NCI-H460 (cell line): ENCODE measurements around the gene RPRD1A. TPM values are rescaled to one million over a fixed set of nuclear protein-coding genes. Genes with fewer than 3 reads are reported as not detected.
"Not testable (repeated sequence)": the region's sequence is repeated elsewhere in the genome, so short reads cannot be mapped to it uniquely, and the experiment has no call there.

Experiments
- DNase-seq: peaks from one replicate; pipeline ENCODE4 v3.0.0-alpha.2; 2016; ENCODE audit warnings: low read depth; ENCODE audit errors: extremely low read depth
- total RNA-seq: library from RNA; depleted of rRNA; stranded (reverse); fragments of >200 nt; shearing (Covaris generic); gene quantifications from 2 replicates; pipeline ENCODE4 v1.2.3, GENCODE V29; 2014

The RPRD1A gene
- total RNA-seq, 1 experiment from 2014 or later, result 76.0 TPM

- no peak for DNase-seq
These were observed 11.6 kb upstream of the RPRD1A start for GRCh38 chr18:36078751-36079529.

GRCh38 chr18:36077764-36078163 is 10.4 kb upstream of the RPRD1A start:
- DNase-seq, result not testable (repeated sequence)

- peak; percentile 83 for DNase-seq
These were observed 8.7 kb upstream of the RPRD1A start for GRCh38 chr18:36075862-36076587.

- DNase-seq, result no peak
These were observed 7.1 kb upstream of the RPRD1A start for GRCh38 chr18:36074435-36074834.

GRCh38 chr18:36073676-36074075 is 6.3 kb upstream of the RPRD1A start:
- DNase-seq, result no peak

- DNase-seq, result not testable (repeated sequence)
These were observed 5.0 kb upstream of the RPRD1A start for GRCh38 chr18:36072406-36072805.

GRCh38 chr18:36066686-36067054 is 689 bp downstream of the RPRD1A start:
- no peak for DNase-seq

- DNase-seq, result no peak
These were observed 1.4 kb downstream of the RPRD1A start for GRCh38 chr18:36066001-36066400.

- DNase-seq, result not testable (repeated sequence)
These were observed 2.6 kb downstream of the RPRD1A start for GRCh38 chr18:36064809-36065079.

- no peak for DNase-seq
These were observed 3.1 kb downstream of the RPRD1A start for GRCh38 chr18:36064027-36064808.

- DNase-seq, result no peak
These were observed 8.7 kb downstream of the RPRD1A start for GRCh38 chr18:36058674-36059073.

- DNase-seq, result no peak
These were observed 15.6 kb downstream of the RPRD1A start for GRCh38 chr18:36051760-36052159.

GRCh38 chr18:36050479-36050878 is 16.9 kb downstream of the RPRD1A start:
- DNase-seq, result no peak

GRCh38 chr18:36047521-36047920 is 19.8 kb downstream of the RPRD1A start:
- DNase-seq, result no peak

GRCh38 chr18:36046898-36047297 is 20.5 kb downstream of the RPRD1A start:
- DNase-seq, result no peak

GRCh38 chr18:36045241-36045991 is 21.9 kb downstream of the RPRD1A start:
- DNase-seq, result no peak

GRCh38 chr18:36043153-36043552 is 24.2 kb downstream of the RPRD1A start:
- no peak for DNase-seq

GRCh38 chr18:36041146-36041545 is 26.2 kb downstream of the RPRD1A start:
- DNase-seq, result no peak

- no peak for DNase-seq
These were observed 29.2 kb downstream of the RPRD1A start for GRCh38 chr18:36038102-36038663.

GRCh38 chr18:36035253-36035652 is 32.1 kb downstream of the RPRD1A start:
- DNase-seq, result no peak
